Adrenal gland (tissue), 12 donors: Measurements from ENCODE around the gene CEMIP2. TPM values are rescaled to one million over a fixed set of nuclear protein-coding genes. Genes with fewer than 3 reads are reported as not detected.

Experiments
- DNase-seq, 7 donors: peaks; one replicate each; pipeline ENCODE4 v3.0.0-alpha.2; 2019 to 2020
- H3K27ac ChIP-seq, 5 donors: fragments of 200-600 bp; sonication (generic) in 4 of 5; 1 replicate in 3 of 5; 2 replicates in 2 of 5; pipeline versions ENCODE4 v1.5.1 to v1.8.0; 2016 to 2020; ENCODE audit warnings: mild to moderate bottlenecking in 1 of 5
- H3K27me3 ChIP-seq: fragments of 200-600 bp; 2 replicates; pipeline ENCODE4 v1.8.0; 2021
- H3K36me3 ChIP-seq, 2 donors: fragments of 200-600 bp; replicated peaks in 1 of 2; 1 replicate in 1 of 2; 2 replicates in 1 of 2; pipeline versions ENCODE4 v1.5.1 to v1.8.0; 2018 to 2022
- H3K4me1 ChIP-seq, 2 donors: fragments of 200-600 bp; replicated peaks in 1 of 2; 1 replicate in 1 of 2; 2 replicates in 1 of 2; pipeline versions ENCODE4 v1.5.1 to v1.8.0; 2018 to 2021
- H3K4me3 ChIP-seq, 4 donors: fragments of 200-600 bp; sonication (generic) in 3 of 4; one replicate each; pipeline ENCODE4 v1.5.1; 2016 to 2018
- H3K9me3 ChIP-seq, 3 donors: fragments of 200-600 bp; sonication (generic) in 1 of 3; replicated peaks in 1 of 3; 1 replicate in 2 of 3; 2 replicates in 1 of 3; pipeline versions ENCODE4 v1.5.1 to v1.8.0; 2016 to 2021
- CTCF ChIP-seq, 6 experiments: fragments of 450-650 bp in 4 of 6; fragments of 200-600 bp in 2 of 6; sonication (generic) in 1 of 6; IDR thresholded peaks; 1 replicate in 5 of 6; 2 replicates in 1 of 6; pipeline versions ENCODE4 v1.5.1 to v1.8.0; 2016 to 2021; ENCODE audit warnings: antibody characterized with exemption in 6 of 6, mild to moderate bottlenecking in 2 of 6, moderate library complexity in 1 of 6
- POLR2A ChIP-seq, 2 donors: fragments of 450-650 bp; IDR thresholded peaks; one replicate each; pipeline ENCODE4 v1.6.1; 2017; ENCODE audit warnings: antibody characterized with exemption in 2 of 2, mild to moderate bottlenecking in 2 of 2, moderate library complexity in 1 of 2
- WGBS, 4 donors: extraction: QIAGEN DNeasy Blood & Tissue Kit in 2 of 4; methylation state at CpG; one replicate each; pipeline versions ENCODE4 v1.1.5 to v1.1.7; 2013 to 2017; 5-methylcytosine and 5-hydroxymethylcytosine counted together
- intact Hi-C, 2 donors: fragments of 100-400 bp; cut with DNase I; formaldehyde crosslinking; loops; one replicate each; pipeline versions ENCODE4 v1.14.1 to v1.15.0; 2022 to 2023
- polyA plus RNA-seq, 3 donors: library from polyadenylated mRNA; stranded (reverse); fragments of 200-250 nt in 2 of 3; fragments of 350-450 nt in 1 of 3; fragmentation: Illumina TruSeq in 1 of 3; extraction: RNeasy Lipid Tissue Mini Kit (QIAGEN cat#74804) in 1 of 3; gene quantifications; one replicate each; pipeline ENCODE4 v1.2.3, GENCODE V29; 2013 to 2014
- total RNA-seq, 9 donors: library from RNA; depleted of rRNA in 4 of 9; stranded (reverse); fragments of >200 nt in 4 of 9; fragments of 120-200 nt in 1 of 9; fragmentation: NEBNext Ultra II Directional in 1 of 9; extraction: Animal tissue kit (Norgen Biotek cat#: 25700) in 1 of 9; gene quantifications; one replicate each; pipeline versions ENCODE4 v1.1.0 to v1.2.4, GENCODE V29; 2013 to 2023
- donor health status: healthy with polysubstance abuse.
- donor health status: Bipolar disorder and iron deficiency.
- donor health status: DM: yes; HTN: yes; CAD: no.
- donor health status: DM: no; HTN: no; CAD: no.
- donor health status: DM: no; HTN: no; CAD: no.
- donor health status: DM: yes; HTN: yes; CAD: no.

CEMIP2 gene
- total and polyA plus RNA-seq, 12 donors, result 6.8 to 84.6 (median 24.0) TPM

GRCh38 chr9:71726723-71727122 lies 41.6 kb downstream of the CEMIP2 start:
- H3K9me3 ChIP-seq, result no peaks in the 10 kb centered on the region
- intact Hi-C loops, result no loop called here
- H3K27ac ChIP-seq, result no peak overlapping the region
- no peak for TF ChIP-seq POLR2A (IDR thresholded peaks at IDR 0.05)
- DNase-seq, result no peak
- H3K4me3 ChIP-seq, result no peak overlapping the region
- peaks cover 0 to 6% of the 10 kb centered on the region in 2 donors for H3K4me1 ChIP-seq
- H3K27me3 ChIP-seq, result no peaks in the 10 kb centered on the region
- 73 to 86% (median 83%) methylated on average over 3 of the region's 3 CpGs for WGBS, 4 donors
- H3K36me3 ChIP-seq, result peaks cover 0 to 37% of the 10 kb centered on the region in 2 donors

DNA sequence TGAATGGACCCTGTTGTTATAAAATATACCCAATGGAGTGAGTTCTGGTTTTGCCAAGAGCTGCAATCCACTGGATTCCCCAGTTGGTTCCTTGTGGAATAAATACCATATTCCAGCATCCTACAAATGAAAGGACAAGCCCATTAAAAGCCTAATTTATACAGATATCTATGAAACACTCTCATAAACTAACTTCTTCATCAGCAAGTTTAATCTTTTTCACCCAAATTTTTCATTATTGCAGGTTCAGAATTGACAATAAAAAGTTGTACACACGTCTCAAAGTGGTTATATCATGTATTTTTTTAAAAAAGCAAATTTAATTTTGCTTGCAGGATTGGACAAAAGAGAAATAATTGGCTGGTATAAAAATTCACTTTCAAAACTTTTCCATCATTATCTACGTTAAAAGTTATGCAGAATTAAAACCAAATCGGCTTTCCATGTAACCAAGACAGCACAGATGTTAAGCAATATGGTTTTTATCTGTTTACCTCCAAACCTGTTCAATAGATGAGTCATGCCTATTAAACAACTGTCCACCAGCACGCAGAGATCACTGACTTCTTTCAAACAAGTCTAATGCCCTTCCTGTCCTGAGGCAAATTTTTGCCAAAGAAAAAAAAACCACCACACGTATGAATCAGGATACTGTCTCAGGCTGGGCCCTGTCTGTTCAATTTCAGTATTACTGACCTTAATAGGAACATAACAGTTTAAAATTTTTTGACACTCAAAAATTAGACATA lies 42.5 kb downstream of the CEMIP2 start:
- no peaks in the 10 kb centered on the region for H3K27me3 ChIP-seq
- intact Hi-C loops, result no loop called here
- no peaks in the 10 kb centered on the region for H3K9me3 ChIP-seq
- no peak overlapping the region for H3K4me3 ChIP-seq
- DNase-seq, result peak in 2 of 7 donors; percentile 20 to 36
- peaks cover 0 to 6% of the 10 kb centered on the region in 2 donors for H3K4me1 ChIP-seq
- no peak for TF ChIP-seq POLR2A (IDR thresholded peaks at IDR 0.05)
- no peak for TF ChIP-seq CTCF (IDR thresholded peaks at IDR 0.05)
- peaks cover 0 to 36% of the 10 kb centered on the region in 2 donors for H3K36me3 ChIP-seq
- WGBS, 4 donors, result 44 to 54% (median 48%) methylated on average over 5 of the region's 5 CpGs
- H3K27ac ChIP-seq, result no peak overlapping the region

DNA sequence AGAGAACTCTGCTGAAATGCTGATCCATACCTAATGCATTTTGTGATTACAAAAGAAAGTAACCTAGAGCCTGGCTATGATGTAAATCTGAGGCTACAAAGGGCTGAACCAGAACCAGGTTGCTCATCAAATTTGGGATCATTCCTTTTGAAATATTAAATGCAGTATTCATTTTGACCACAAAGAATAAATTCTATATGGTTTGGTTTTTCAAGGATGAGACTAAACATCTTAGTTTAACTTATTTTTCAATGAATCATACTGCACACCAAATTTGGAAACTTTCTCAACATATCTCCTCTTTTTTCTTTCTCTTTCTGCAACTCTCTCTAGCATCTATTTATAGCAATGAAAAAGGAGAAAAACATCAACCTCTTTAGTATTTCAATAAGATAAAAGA lies 46.5 kb downstream of the CEMIP2 start:
- no peak for DNase-seq
- peaks cover 0 to 6% of the 10 kb centered on the region in 2 donors for H3K4me1 ChIP-seq
- no peak overlapping the region for H3K4me3 ChIP-seq
- H3K27ac ChIP-seq, result no peak overlapping the region
- intact Hi-C loops, result no loop called here
- H3K36me3 ChIP-seq, result peaks cover 0 to 16% of the 10 kb centered on the region in 2 donors
- no peaks in the 10 kb centered on the region for H3K27me3 ChIP-seq
- H3K9me3 ChIP-seq, result no peaks in the 10 kb centered on the region
- TF ChIP-seq POLR2A (IDR thresholded peaks at IDR 0.05) (no peak), CTCF (IDR thresholded peaks at IDR 0.05) (no peak)

DNA sequence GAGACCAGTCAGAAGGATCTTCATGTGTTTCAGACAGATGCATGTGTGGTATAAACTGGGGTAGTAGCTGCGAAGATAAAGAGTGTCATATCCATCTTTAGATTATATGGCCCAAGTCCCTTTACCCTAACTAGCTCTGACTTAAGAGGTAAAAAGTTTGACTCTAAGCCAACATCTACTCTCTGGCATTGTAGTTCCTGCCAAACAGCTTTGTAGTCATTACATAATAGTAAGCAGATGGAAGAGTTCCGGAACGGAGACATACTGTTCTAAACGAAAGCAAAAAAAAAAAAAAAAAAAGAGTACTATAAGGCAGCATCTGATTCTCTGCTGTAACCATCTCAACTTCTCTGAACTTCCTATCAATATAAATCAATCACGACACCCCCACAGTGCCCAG lies 48.8 kb downstream of the CEMIP2 start:
- no peak overlapping the region for H3K27ac ChIP-seq
- no peak overlapping the region for H3K4me3 ChIP-seq
- H3K9me3 ChIP-seq, result no peaks in the 10 kb centered on the region
- no peaks in the 10 kb centered on the region for H3K27me3 ChIP-seq
- H3K36me3 ChIP-seq, result peaks cover 0 to 10% of the 10 kb centered on the region in 2 donors
- 51 to 55% (median 52%) methylated on average over 5 of the region's 5 CpGs for WGBS, 4 donors
- DNase-seq, result no peak
- TF ChIP-seq POLR2A (IDR thresholded peaks at IDR 0.05), result no peak
- no peak for TF ChIP-seq CTCF (IDR thresholded peaks at IDR 0.05)
- intact Hi-C loops, result no loop called here
- no peaks in the 10 kb centered on the region for H3K4me1 ChIP-seq

GRCh38 chr9:71719088-71719487 lies 49.2 kb downstream of the CEMIP2 start:
- peaks cover 0 to 11% of the 10 kb centered on the region in 2 donors for H3K36me3 ChIP-seq
- 93 to 97% (median 97%) methylated on average over 3 of the region's 3 CpGs for WGBS, 4 donors

More at GRCh38 chr9:71719088-71719487, 49.2 kb downstream of the CEMIP2 start:
- no peak for DNase-seq
- intact Hi-C loops, result no loop called here
- no peak overlapping the region for H3K27ac ChIP-seq
- H3K4me1 ChIP-seq, result no peaks in the 10 kb centered on the region
- no peak overlapping the region for H3K4me3 ChIP-seq
- TF ChIP-seq POLR2A (IDR thresholded peaks at IDR 0.05), result no peak
- TF ChIP-seq CTCF (IDR thresholded peaks at IDR 0.05), result no peak
- H3K9me3 ChIP-seq, result no peaks in the 10 kb centered on the region
- no peaks in the 10 kb centered on the region for H3K27me3 ChIP-seq
